Endothelial cell of umbilical vein (primary cell): ENCODE measurements around the gene TTLL11.

Source experiments
- CTCF ChIP-seq, 2 donors: IDR thresholded peaks; 1 replicate in 1 of 2; 2 replicates in 1 of 2; pipeline ENCODE4 v1.5.1; 2011; ENCODE audit warnings: low read length in 2 of 2, mild to moderate bottlenecking in 2 of 2, moderate library complexity in 2 of 2, control low read depth in 1 of 2, inconsistent platforms in 1 of 2, low read depth in 1 of 2; ENCODE audit not compliant: insufficient read depth in 1 of 2; ENCODE audit errors: extremely low read depth in 1 of 2
- EZH2 ChIP-seq: IDR thresholded peaks from 2 replicates; pipeline ENCODE4 v1.6.1; 2012; ENCODE audit warnings: borderline replicate concordance, low read depth, mild to moderate bottlenecking, moderate library complexity, low read length, inconsistent platforms; ENCODE audit not compliant: severe bottlenecking
- GATA2 ChIP-seq: IDR thresholded peaks from 2 replicates; pipeline ENCODE4 v1.7.0; 2011; ENCODE audit warnings: low read depth, mild to moderate bottlenecking, moderate library complexity, mixed read lengths, low read length; ENCODE audit not compliant: insufficient read length, insufficient read depth
- POLR2A ChIP-seq: IDR thresholded peaks from 2 replicates; pipeline ENCODE4 v1.6.1; 2012; ENCODE audit warnings: low read depth, mild to moderate bottlenecking, control low read depth, low read length
- POLR2AphosphoS5 ChIP-seq: IDR thresholded peaks from 2 replicates; pipeline ENCODE4 v1.6.1; 2012; ENCODE audit warnings: low read depth, mild to moderate bottlenecking, control low read depth, low read length, moderate library complexity; ENCODE audit not compliant: insufficient read depth

GRCh38 chr9:122032346-122032745, 60.8 kb downstream of the TTLL11 start:
- TF ChIP-seq POLR2AphosphoS5 = no peak
- TF ChIP-seq GATA2 = no peak
- TF ChIP-seq CTCF (IDR thresholded peaks at IDR 0.05; ENCODE audit: extremely low read depth in 1 of 2, insufficient read depth in 1 of 2, low read depth in 1 of 2, low read length in 2 of 2) = no peak
- no peak for TF ChIP-seq POLR2A
- TF ChIP-seq EZH2 = no peak
